Inferior parietal cortex (tissue), 1 donor: ENCODE results near the gene ZNF334.
A peak's percentile ranks its signal among the peaks of the same experiment; 100 is the strongest.

ENCODE experiments used
- DNase-seq: peaks from one replicate; pipeline ENCODE4 v3.0.0-alpha.2; 2016; ENCODE audit errors: extremely low spot score

Gene ZNF334

GRCh38 chr20:46545827-46546138 lies 32.4 kb upstream of the ZNF334 start:
- no peak for DNase-seq

GRCh38 chr20:46545077-46545826 lies 31.9 kb upstream of the ZNF334 start:
- DNase-seq, result no peak

- DNase-seq, result no peak
Measured at GRCh38 chr20:46544576-46544975, 31.2 kb upstream of the ZNF334 start.

- DNase-seq, result no peak
Measured at GRCh38 chr20:46543959-46544358, 30.6 kb upstream of the ZNF334 start.

GRCh38 chr20:46543033-46543432 lies 29.7 kb upstream of the ZNF334 start:
- DNase-seq, result no peak

- DNase-seq, result no peak
Measured at GRCh38 chr20:46541229-46541935, 28.0 kb upstream of the ZNF334 start.

- DNase-seq, result no peak
Measured at GRCh38 chr20:46539113-46539512, 25.8 kb upstream of the ZNF334 start.

GRCh38 chr20:46530640-46531039 lies 17.3 kb upstream of the ZNF334 start:
- DNase-seq, result no peak

- no peak for DNase-seq
Measured at GRCh38 chr20:46523696-46524328, 10.5 kb upstream of the ZNF334 start.

GRCh38 chr20:46523108-46523507 lies 9.7 kb upstream of the ZNF334 start:
- no peak for DNase-seq

- peak; percentile 53 for DNase-seq
Measured at GRCh38 chr20:46520976-46521579, 7.7 kb upstream of the ZNF334 start.

- no peak for DNase-seq
Measured at GRCh38 chr20:46520540-46520939, 7.2 kb upstream of the ZNF334 start.

GRCh38 chr20:46519471-46520068 lies 6.2 kb upstream of the ZNF334 start:
- DNase-seq, result no peak

- DNase-seq, result peak; percentile 22
Measured at GRCh38 chr20:46509523-46509922, 3.8 kb downstream of the ZNF334 start.

GRCh38 chr20:46507760-46508407 lies 5.5 kb downstream of the ZNF334 start:
- no peak for DNase-seq

GRCh38 chr20:46505506-46505905 lies 7.9 kb downstream of the ZNF334 start:
- DNase-seq, result no peak

- DNase-seq, result no peak
Measured at GRCh38 chr20:46501961-46502360, 11.4 kb downstream of the ZNF334 start.

- no peak for DNase-seq
Measured at GRCh38 chr20:46501337-46501942, 11.9 kb downstream of the ZNF334 start.

GRCh38 chr20:46494077-46494476 lies 19.3 kb downstream of the ZNF334 start:
- DNase-seq, result no peak

- DNase-seq, result no peak
Measured at GRCh38 chr20:46491354-46491753, 22.0 kb downstream of the ZNF334 start.

GRCh38 chr20:46488451-46488850 lies 24.9 kb downstream of the ZNF334 start:
- DNase-seq, result no peak
